Suprapubic skin (tissue), 4 donors: Measurements from ENCODE around the gene PTGES. TPM values are rescaled to one million over a fixed set of nuclear protein-coding genes. Genes with fewer than 3 reads are reported as not detected.

ENCODE experiments used
- DNase-seq, 2 donors: peaks; one replicate each; pipeline ENCODE4 v3.0.0-alpha.2; 2019; ENCODE audit warnings: low spot score in 2 of 2
- H3K27ac ChIP-seq: fragments of 200-600 bp; sonication (generic); one replicate; pipeline ENCODE4 v1.5.1; 2019
- H3K27me3 ChIP-seq: fragments of 200-600 bp; sonication (generic); one replicate; pipeline ENCODE4 v1.5.1; 2019
- H3K36me3 ChIP-seq: fragments of 200-600 bp; sonication (generic); one replicate; pipeline ENCODE4 v1.5.1; 2019
- H3K4me1 ChIP-seq: fragments of 200-600 bp; sonication (generic); one replicate; pipeline ENCODE4 v1.5.1; 2019
- H3K4me3 ChIP-seq: fragments of 200-600 bp; sonication (generic); one replicate; pipeline ENCODE4 v1.5.1; 2019; ENCODE audit warnings: mild to moderate bottlenecking
- H3K9me3 ChIP-seq: fragments of 200-600 bp; sonication (generic); one replicate; pipeline ENCODE4 v1.5.1; 2019
- EP300 ChIP-seq: sonication (generic); formaldehyde crosslinking; IDR thresholded peaks from one replicate; pipeline ENCODE4 v1.6.1; 2017; ENCODE audit warnings: antibody characterized with exemption
- POLR2A ChIP-seq, 2 donors: fragments of 450-650 bp; IDR thresholded peaks; one replicate each; pipeline ENCODE4 v1.6.1; 2017; ENCODE audit warnings: antibody characterized with exemption in 2 of 2, mild to moderate bottlenecking in 2 of 2, moderate library complexity in 2 of 2
- POLR2AphosphoS5 ChIP-seq, 3 donors: sonication (generic); formaldehyde crosslinking; IDR thresholded peaks; one replicate each; pipeline ENCODE4 v1.6.1; 2017; ENCODE audit warnings: antibody characterized with exemption in 3 of 3
- WGBS: methylation state at CpG from one replicate; pipeline ENCODE4 v1.1.5; 2018; 5-methylcytosine and 5-hydroxymethylcytosine counted together
- total RNA-seq, 4 donors: library from RNA; depleted of rRNA; stranded (reverse); fragments of >200 nt; gene quantifications; one replicate each; pipeline ENCODE4 v1.1.0, GENCODE V29; 2016
- TF ChIP-seq, protein P1 (sequence below), 2 donors: fragments of 200-600 bp in 1 of 2; fragments of 450-650 bp in 1 of 2; sonication (generic) in 1 of 2; IDR thresholded peaks; one replicate each; pipeline ENCODE4 v1.5.1; 2016 to 2019; ENCODE audit warnings: antibody characterized with exemption in 2 of 2, mild to moderate bottlenecking in 1 of 2, moderate library complexity in 1 of 2

Gene PTGES
- total RNA-seq, 4 donors from 2014 or later: 21.8 to 38.8 (median 24.0) TPM

DNA sequence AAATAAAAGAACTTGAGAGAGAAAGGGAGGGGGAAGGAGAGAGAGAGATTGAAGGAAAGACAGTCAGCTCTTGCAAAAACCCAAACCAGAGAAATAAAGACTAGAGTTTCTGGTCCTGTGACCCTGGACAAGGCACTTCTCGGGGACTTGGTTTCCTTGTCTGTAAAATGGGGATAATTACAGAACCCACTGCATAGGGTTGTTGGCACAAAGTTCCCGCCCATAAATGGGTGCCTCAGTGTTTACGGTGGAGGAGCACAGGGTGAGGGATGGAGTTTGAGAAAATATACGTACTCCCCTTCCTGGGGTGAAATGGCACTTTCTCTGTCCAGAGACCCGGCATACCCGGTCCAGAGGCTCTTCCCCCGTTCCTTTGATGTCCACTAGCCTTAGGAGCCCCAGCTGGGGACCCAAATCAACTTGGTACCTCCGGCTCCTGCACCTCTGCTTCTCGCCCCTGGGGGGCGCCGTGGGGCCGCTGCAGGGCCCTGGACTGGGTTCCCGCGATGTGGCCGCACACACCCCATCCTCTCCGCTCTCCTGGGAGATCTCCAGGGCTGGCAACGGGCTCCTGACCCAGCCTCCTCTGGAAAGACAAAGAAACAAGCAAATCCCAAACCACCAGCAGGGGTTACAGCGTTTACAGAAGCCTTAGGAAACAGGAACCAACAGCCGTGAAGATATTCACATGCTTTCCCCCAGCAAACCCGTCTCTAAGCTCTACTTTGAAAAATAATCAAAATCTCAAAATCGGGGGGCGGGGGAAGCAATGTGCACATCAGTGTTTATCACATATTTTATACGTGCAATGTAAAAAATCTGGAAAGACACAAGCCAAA is 26.3 kb downstream of the PTGES start:
- Histone ChIP-seq H3K4me3 (peak overlapping the region; percentile 13), H3K4me1 (peaks cover 22% of the 10 kb centered on the region)

DNA sequence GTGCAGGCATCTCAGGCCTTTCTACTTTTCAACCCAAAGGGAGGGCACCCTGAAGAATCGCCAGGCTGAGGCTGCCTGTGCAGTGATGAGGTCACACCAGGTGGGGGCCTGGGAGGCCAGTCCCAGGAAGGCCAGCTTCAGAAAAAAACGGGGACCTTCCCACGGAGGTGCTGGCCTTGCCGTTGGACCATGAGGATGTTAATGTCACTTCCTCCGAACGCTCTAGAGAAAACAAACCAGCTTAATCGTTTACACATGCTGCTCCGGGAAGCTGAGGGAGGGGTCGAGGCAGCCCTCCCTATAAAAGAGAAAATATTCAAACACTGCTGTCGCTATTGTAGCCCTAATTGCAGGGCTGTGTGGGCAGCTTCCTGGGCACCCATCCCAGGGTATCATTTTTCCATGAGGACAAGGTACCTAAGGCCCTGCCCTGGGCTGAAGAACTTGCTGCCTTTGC is 27.0 kb downstream of the PTGES start:
- TF ChIP-seq POLR2A (IDR thresholded peaks at IDR 0.05): no peak
- H3K4me3 ChIP-seq: no peak overlapping the region
- 42% methylated on average over 9 of the region's 10 CpGs for WGBS
- H3K27ac ChIP-seq: peak overlapping the region; percentile 65
- H3K4me1 ChIP-seq: peaks cover 22% of the 10 kb centered on the region
- no peak for DNase-seq
- H3K27me3 ChIP-seq: no peaks in the 10 kb centered on the region
- H3K36me3 ChIP-seq: peaks cover 10% of the 10 kb centered on the region
- no peaks in the 10 kb centered on the region for H3K9me3 ChIP-seq

More for the DNA sequence above, 26.3 kb downstream of the PTGES start:
- Histone ChIP-seq H3K36me3 (peaks cover 7% of the 10 kb centered on the region), H3K9me3 (no peaks in the 10 kb centered on the region), H3K27ac (no peak overlapping the region), H3K27me3 (no peaks in the 10 kb centered on the region)
- 11% methylated on average over 21 of the region's 23 CpGs for WGBS
- peak; percentile 87 to 90 for DNase-seq
- TF ChIP-seq, protein P1, sequence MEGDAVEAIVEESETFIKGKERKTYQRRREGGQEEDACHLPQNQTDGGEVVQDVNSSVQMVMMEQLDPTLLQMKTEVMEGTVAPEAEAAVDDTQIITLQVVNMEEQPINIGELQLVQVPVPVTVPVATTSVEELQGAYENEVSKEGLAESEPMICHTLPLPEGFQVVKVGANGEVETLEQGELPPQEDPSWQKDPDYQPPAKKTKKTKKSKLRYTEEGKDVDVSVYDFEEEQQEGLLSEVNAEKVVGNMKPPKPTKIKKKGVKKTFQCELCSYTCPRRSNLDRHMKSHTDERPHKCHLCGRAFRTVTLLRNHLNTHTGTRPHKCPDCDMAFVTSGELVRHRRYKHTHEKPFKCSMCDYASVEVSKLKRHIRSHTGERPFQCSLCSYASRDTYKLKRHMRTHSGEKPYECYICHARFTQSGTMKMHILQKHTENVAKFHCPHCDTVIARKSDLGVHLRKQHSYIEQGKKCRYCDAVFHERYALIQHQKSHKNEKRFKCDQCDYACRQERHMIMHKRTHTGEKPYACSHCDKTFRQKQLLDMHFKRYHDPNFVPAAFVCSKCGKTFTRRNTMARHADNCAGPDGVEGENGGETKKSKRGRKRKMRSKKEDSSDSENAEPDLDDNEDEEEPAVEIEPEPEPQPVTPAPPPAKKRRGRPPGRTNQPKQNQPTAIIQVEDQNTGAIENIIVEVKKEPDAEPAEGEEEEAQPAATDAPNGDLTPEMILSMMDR (IDR thresholded peaks at IDR 0.05): peak; percentile 85 to 98
- no peak for TF ChIP-seq EP300

DNA sequence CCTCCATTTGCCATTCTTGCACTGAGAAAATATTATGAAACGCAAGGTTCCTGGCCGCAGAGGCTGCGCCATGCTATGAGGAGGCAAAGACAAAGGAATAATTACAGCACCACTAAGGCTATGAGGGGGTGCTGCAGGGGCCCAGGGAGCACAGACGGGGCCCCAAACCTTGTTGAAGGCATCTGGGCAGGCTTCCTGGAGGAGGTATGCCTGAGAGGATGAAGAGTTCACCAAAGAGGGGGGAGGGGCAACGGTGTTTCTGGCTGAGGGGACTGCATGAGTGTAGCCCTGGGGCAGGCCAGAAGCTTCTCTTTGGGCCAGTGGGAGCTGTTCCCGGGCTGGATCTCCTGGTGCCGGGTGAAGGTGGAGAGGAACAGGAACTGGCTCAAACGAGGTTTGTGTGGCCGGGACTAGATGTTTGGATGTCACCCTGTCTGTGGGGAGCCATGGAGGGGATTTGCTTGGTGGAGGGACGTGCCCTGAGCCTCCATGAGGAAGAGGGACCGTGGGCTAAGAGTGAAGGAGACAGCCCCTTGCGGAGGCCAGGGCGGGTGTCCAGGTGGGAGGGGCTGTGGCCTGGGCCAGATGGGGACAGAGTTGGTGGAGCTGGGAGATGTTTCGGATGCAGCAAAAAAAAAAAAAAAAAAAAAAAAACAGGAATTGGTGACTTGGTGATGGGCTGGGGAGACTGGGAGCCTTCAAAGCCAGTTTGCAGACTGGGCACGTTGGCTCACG is 28.2 kb downstream of the PTGES start:
- Histone ChIP-seq H3K36me3 (peaks cover 17% of the 10 kb centered on the region), H3K27me3 (no peaks in the 10 kb centered on the region), H3K9me3 (no peaks in the 10 kb centered on the region), H3K4me3 (no peak overlapping the region), H3K27ac (no peak overlapping the region), H3K4me1 (peaks cover 22% of the 10 kb centered on the region)
- TF ChIP-seq POLR2A (IDR thresholded peaks at IDR 0.05) (no peak), EP300 (no peak), POLR2AphosphoS5 (IDR thresholded peaks at IDR 0.05) (no peak)
- TF ChIP-seq, protein P1 (IDR thresholded peaks at IDR 0.05): no peak
- DNase-seq: no peak
- 79% methylated on average over 16 of the region's 16 CpGs for WGBS

DNA sequence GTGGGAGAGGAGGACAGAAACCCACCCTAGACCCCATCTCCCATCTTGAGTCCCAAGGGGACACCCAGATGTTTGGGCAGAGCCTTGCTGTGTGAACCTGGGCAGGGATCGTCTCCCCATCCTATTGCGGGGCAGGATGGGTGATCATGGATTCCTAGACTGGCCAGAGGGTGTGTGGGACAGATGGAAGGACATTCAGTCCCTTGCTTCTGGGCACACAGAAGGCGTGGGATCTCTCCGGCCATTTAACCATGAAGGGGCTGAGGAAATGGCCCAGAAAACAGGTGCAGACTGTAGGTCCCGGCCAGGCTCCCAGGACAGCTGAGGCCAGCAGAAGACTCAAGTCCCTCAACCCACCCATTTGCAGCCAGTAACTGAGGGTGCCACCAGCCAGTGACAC is 29.9 kb downstream of the PTGES start:
- Histone ChIP-seq H3K27me3 (no peaks in the 10 kb centered on the region), H3K4me3 (no peak overlapping the region), H3K9me3 (no peaks in the 10 kb centered on the region), H3K4me1 (peaks cover 22% of the 10 kb centered on the region), H3K36me3 (peaks cover 17% of the 10 kb centered on the region), H3K27ac (no peak overlapping the region)
- no peak for DNase-seq
- WGBS: 94% methylated on average over 5 of the region's 5 CpGs
- TF ChIP-seq POLR2AphosphoS5 (IDR thresholded peaks at IDR 0.05) (no peak), EP300 (no peak), POLR2A (IDR thresholded peaks at IDR 0.05) (no peak)
- TF ChIP-seq, protein P1 (IDR thresholded peaks at IDR 0.05): no peak

DNA sequence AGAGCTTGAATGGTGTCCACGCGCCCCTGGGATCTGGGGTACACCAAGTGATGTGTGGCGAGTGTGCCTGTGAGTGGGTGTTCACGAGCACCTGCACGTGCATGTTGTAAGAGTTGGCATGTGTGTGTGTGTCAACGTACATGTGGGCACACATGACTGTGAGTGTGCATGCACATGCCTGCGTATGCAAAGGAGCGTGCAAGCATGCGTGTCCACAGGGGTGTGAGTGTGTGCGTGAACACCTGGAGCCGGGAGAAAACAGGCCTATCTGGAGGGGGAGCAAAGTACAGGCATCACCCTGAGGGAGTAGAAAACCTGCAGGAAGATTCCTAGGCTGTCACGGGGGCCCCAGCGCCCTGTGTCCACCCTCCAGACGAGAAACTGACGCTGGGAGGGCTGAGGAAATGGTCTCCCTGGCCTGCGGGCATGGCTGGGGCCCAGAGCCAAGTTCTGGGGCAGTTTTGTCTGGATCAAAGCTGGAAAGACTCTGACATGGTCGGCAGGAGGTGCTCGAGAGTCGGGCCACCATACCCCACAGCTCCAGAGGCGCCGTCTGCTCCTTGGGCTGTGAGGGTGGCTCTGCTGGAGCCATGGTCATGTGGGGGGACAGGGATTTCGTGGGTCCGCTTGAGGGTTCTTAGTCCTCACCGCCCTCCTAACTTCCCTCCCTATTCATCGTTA is 31.8 kb downstream of the PTGES start:
- Histone ChIP-seq H3K27me3 (no peaks in the 10 kb centered on the region), H3K4me3 (no peak overlapping the region), H3K36me3 (peaks cover 17% of the 10 kb centered on the region), H3K4me1 (peaks cover 10% of the 10 kb centered on the region), H3K27ac (no peak overlapping the region), H3K9me3 (no peaks in the 10 kb centered on the region)
- DNase-seq: no peak
- TF ChIP-seq, protein P1 (IDR thresholded peaks at IDR 0.05): no peak
- TF ChIP-seq POLR2AphosphoS5 (IDR thresholded peaks at IDR 0.05) (no peak), POLR2A (IDR thresholded peaks at IDR 0.05) (no peak), EP300 (no peak)
- 77% methylated on average over 19 of the region's 25 CpGs for WGBS
